AG20443 (cell line): Measurements from ENCODE around the gene DNTTIP2.
"Not testable (repeated sequence)": the region's sequence is repeated elsewhere in the genome, so short reads cannot be mapped to it uniquely, and the experiment has no call there.

Experiments used
- DNase-seq: peaks from one replicate; pipeline ENCODE4 v3.0.0; 2012; ENCODE audit warnings: low spot score, mixed read lengths

DNTTIP2 gene, protein sequence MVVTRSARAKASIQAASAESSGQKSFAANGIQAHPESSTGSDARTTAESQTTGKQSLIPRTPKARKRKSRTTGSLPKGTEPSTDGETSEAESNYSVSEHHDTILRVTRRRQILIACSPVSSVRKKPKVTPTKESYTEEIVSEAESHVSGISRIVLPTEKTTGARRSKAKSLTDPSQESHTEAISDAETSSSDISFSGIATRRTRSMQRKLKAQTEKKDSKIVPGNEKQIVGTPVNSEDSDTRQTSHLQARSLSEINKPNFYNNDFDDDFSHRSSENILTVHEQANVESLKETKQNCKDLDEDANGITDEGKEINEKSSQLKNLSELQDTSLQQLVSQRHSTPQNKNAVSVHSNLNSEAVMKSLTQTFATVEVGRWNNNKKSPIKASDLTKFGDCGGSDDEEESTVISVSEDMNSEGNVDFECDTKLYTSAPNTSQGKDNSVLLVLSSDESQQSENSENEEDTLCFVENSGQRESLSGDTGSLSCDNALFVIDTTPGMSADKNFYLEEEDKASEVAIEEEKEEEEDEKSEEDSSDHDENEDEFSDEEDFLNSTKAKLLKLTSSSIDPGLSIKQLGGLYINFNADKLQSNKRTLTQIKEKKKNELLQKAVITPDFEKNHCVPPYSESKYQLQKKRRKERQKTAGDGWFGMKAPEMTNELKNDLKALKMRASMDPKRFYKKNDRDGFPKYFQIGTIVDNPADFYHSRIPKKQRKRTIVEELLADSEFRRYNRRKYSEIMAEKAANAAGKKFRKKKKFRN

DNA sequence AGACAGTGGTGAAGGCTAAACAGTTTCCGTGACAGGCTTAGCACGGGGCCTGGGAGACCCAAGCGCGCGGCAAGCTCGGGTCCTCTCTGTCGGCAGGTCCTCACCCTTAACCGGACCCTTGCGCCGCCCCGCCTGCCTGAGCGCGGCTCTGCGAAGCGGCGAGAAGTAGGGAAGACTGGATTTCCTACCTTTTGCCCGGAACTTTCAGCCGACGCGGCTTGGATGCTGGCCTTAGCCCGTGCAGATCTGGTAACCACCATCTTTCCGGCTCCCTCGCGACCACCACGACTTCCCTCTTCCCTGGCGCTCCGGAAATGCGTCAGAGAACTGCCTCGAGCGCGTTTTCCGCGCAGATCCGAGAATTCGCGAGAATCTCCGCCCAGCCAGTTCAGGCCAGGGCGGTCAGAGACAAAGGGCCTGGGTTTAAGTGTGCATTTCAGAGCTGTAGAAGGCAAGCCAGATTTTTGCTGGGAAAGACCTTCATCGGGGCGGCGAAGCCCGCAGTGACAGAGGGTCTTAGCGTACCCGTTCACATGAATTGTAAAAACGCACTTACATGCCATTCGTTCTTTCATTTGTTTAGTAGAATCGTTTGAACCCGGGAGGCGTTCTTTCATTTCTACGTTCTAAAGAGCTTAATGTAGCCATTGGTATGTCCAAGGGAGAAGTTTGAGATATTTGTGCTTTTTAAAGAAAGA lies at the start of gene DNTTIP2:
Gene DNTTIP2 (minus strand): TSS at position 318 of the 698 bp plus-strand sequence. CDS start 58 bp downstream, at position 260.
- DNase-seq = peak; percentile 97

DNA sequence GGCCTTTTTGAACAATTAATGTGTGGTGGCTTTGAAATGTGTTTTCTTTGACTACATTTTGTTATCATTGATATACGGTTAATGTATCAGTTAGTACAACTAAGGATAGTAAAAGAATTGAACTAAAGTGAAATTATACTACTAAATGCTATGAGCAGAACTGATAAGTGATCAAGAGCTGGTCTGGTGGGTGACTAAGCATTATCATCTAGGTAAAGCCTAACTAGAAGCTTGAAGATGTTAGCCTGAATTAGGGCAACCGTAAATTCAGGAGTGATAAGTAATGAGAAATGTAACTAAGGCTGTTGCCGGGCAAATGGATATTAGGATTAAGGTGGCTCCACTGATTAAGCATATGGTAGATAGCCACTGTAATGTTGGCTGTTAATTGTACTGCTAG lies 46.2 kb upstream of the DNTTIP2 start:
- DNase-seq = no peak

DNA sequence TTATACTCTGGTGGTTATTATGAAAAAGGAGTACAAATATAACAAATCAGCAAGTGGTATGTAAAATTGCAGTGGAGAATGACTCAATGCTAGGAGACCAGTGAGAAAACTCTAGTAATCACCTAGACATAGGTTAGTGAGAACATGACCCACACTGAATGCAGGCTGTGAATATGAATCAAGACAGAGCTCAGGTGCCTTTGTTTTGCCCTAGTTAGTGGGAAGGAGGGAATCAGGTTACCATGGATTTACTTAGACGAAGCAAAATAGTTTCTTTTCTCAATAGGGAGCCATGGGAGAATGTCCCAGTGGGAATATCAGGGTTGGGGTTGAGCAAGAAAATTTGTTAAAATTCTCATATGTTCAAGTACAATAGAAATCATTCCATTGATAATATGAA lies 40.8 kb upstream of the DNTTIP2 start:
- DNase-seq = no peak

DNA sequence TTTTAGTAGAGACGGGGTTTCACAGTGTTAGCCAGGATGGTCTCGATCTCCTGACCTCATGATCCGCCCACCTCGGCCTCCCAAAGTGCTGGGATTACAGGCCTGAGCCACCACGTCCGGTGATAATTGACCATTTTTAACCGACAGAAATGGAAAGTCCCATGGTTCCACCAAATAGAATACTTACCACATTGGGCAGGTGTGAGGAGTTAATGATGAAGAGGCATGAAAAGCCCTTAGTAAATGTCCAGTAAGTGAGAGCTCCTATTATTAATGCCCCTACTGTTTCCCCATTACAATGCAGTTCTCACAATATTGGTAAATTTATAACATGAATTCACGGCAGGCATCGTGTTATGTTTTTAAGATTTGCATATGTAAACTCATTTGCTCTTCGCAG lies 38.3 kb upstream of the DNTTIP2 start:
- no peak for DNase-seq

DNA sequence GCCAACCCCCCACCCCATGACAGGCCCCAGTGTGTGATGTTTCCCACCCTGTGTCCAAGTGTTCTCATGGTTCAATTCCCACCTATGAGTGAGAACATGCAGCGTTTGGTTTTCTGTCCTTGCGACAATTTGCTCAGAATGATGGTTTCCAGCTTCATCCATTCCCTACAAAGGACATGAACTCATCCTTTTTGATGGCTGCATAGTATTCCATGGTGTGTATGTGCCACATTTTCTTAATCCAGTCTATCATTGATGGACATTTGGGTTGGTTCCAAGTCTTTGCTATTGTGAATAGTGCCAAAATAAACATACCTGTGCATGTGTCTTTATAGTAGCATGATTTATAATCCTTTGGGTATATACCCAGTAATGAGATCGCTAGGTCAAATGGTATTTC lies 31.9 kb upstream of the DNTTIP2 start:
- DNase-seq = not testable (repeated sequence)

DNA sequence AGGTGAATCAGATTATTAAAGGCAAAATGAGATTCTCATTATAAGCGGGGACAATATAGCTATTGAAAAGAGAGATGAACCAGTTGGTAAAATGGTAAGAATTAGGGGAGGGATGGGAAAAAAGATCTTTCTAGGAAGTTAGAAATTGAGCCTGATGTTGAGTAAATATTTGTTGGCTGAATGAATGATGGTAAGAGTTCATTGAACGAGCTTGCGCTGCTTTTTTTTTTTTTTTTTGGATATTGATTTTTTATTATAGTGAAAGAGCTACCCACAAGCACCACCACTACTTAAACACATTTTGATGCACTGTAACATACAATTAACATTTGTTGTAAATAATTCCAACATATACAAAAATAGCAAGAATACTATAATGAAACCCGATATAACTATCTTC lies 31.3 kb upstream of the DNTTIP2 start:
- no peak for DNase-seq

DNA sequence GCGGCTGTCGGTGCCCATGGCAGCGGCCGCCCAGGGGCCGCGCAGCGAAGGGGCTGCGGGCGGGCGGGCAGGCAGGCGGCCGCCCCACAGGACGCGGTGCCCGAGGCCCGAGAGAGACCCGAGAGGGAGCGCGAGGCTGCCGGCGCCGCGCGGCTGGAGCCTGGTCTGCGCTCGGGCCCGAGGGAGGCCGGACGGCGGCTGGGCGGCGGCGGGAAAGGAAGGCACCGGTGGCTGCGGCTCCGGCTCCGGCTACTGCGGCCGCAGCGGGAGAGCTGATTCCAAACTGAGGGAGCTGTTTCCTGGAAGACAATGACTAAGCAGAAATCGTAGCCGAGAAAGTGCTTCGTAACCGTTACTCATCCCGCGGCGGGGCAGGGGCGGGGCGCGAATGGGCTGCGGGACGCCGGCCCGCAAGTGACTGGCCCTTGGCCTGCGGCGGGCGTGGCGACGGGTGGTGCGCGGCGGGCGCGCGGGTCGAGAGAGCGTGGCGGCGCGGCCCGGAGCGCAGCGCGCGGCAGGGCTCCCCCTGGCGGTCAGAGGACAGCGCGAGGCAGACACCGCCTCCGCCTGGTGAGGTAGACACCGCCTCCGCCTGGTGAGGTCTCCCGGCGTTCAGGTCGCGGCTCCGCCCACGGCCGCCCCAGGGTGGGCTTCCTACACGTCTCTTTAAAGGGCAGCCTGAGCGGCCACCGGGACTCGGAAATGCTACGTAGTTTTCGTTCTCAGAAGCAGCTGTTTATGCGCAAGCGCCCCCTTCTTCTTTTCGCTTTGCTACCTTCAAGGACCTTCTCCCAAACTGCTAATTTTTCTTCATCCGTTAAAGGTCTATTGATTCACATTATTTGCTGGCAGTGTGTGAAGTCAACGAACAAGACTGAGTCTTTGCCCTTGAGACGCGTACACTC lies 30.4 kb upstream of the DNTTIP2 start, which contains the start of gene GCLM:
Gene GCLM (minus strand): TSS at position 285 of the 905 bp plus-strand sequence. CDS start 267 bp downstream, at position 18.
- DNase-seq = peak; percentile 98

DNA sequence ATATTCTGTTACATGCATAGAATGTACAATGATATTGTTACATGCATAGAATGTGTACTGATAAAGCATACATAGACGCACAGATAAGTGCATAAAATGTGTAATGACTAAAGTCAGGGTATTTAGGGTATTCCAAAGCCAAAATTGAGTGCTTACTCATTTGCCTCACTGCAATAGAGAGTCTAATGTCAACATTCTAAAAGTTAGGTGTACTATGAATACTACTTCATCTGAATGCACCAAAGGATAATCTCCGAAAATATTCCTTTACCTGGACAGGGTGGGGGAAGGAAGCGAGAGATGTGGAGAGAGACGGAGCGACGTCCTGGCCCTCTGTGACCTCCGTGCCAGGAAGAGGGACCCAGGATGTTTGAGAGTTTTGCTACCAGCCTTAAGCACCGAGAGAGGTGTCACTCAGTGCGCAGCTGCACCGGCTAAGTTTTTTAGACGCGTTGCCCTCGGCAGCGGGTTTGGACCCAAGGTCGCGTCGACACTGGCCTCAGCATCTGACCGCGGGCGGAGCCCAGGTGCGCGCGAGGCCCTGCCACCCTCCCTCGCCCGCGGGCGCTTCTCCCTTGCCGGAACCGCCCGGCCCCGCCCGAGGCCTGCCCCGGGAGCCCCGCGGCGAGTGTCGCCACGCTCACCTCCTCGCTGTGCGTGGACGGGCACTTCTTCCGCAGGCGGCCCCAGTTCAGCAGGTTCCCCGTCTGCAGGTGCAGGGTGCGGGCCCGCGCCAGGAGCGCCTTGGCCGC lies 29.6 kb upstream of the DNTTIP2 start:
- DNase-seq = peak; percentile 40

- peak; percentile 25 for DNase-seq
These were observed 28.7 kb upstream of the DNTTIP2 start for GRCh38 chr1:93907718-93908117.

- DNase-seq = no peak
These were observed 27.5 kb upstream of the DNTTIP2 start for GRCh38 chr1:93906480-93906879.

DNA sequence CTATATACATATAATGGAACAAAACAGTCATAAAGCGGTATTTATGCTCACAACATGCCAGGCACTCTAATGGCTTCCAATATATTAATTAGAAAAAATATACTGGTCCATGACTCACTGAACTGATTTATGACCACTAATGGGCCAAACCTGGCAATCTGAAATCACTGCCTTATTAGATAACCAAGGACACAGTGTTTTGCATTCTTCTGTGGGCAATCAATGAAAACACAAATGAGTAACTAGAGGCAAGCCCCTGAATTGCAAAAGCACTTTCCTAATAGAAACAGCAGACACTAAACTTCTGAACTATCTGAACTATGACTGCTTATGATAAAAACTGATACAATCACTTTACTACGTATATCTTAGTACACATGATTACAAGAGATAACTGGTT lies 26.7 kb upstream of the DNTTIP2 start:
- peak; percentile 35 for DNase-seq

GRCh38 chr1:93905051-93905450 lies 26.0 kb upstream of the DNTTIP2 start:
- no peak for DNase-seq

GRCh38 chr1:93904228-93904627 lies 25.2 kb upstream of the DNTTIP2 start:
- DNase-seq = no peak

GRCh38 chr1:93900723-93901504 lies 21.9 kb upstream of the DNTTIP2 start:
- DNase-seq = no peak

- DNase-seq = no peak
These were observed 20.7 kb upstream of the DNTTIP2 start for GRCh38 chr1:93899543-93900207.

GRCh38 chr1:93888900-93889299 lies 9.9 kb upstream of the DNTTIP2 start:
- DNase-seq = no peak

DNA sequence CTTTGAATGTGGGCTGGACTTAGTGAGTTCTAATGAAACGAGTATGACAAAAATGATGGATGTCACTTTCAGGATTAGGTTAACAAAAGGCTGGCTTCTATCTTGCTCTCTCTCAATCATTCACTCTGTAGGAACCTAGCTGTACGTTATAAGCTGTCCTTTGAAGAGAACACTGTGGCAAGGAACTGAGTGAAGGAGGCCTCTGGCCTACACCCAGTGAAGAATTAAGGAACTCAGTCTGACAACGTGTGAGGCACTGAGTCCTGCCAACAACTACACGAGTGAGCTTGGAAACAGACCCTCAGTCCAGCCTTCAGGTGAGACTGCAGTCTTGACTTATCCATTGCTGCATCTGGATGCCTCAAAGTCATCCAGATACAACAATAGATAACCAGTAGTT lies 3.3 kb upstream of the DNTTIP2 start:
- DNase-seq = no peak

GRCh38 chr1:93880731-93881130 lies 1.7 kb upstream of the DNTTIP2 start:
- no peak for DNase-seq

DNA sequence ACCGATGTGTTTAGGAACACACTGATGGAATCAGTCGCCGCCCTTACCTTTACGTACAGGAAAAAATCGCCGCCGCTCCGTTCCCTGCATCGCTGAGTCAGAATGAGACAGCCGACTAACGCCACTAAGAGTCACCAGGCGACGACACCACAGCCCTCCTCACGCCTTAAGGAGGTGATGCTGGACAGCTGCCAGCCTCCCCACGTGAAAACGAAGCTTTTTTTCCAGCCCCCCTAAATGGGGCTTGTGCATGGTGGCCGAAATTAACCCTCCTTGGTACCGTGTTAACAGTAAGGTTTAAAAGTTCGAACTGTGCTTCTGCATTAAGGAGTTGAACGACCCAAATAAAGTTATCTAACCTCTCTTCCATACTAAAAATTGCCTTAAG lies 511 bp downstream of the DNTTIP2 start:
- DNase-seq = peak; percentile 59
